ENCODE results near the gene CNNM4. TPM values are rescaled to one million over a fixed set of nuclear protein-coding genes. Genes with fewer than 3 reads are reported as not detected.
"Not testable (repeated sequence)": the region's sequence is repeated elsewhere in the genome, so short reads cannot be mapped to it uniquely, and the experiment has no call there.

Gene CNNM4
- total RNA-seq, 1 experiment from 2014 or later = 4.3 TPM

GRCh38 chr2:96796497-96796896, 35.8 kb downstream of the CNNM4 start:
- not testable (repeated sequence) for H3K36me3 ChIP-seq; H3K4me3 ChIP-seq; DNase-seq; H3K9me3 ChIP-seq (replicated peaks); H3K27me3 ChIP-seq; H3K4me1 ChIP-seq; H3K27ac ChIP-seq

GRCh38 chr2:96797066-96797625, 36.4 kb downstream of the CNNM4 start:
- no peaks in the 10 kb centered on the region for H3K36me3 ChIP-seq
- DNase-seq = no peak
- no peaks in the 10 kb centered on the region for H3K4me1 ChIP-seq
- H3K27ac ChIP-seq = no peak overlapping the region
- no peaks in the 10 kb centered on the region for H3K9me3 ChIP-seq (replicated peaks)
- H3K4me3 ChIP-seq = no peak overlapping the region
- H3K27me3 ChIP-seq = no peaks in the 10 kb centered on the region

GRCh38 chr2:96798733-96799622, 38.3 kb downstream of the CNNM4 start:
- no peak for DNase-seq
- Histone ChIP-seq H3K4me1 (no peaks in the 10 kb centered on the region), H3K9me3 (replicated peaks) (no peaks in the 10 kb centered on the region), H3K27me3 (no peaks in the 10 kb centered on the region), H3K36me3 (no peaks in the 10 kb centered on the region), H3K4me3 (no peak overlapping the region), H3K27ac (no peak overlapping the region)

GRCh38 chr2:96799623-96799935, 38.9 kb downstream of the CNNM4 start:
- Histone ChIP-seq H3K9me3 (replicated peaks) (no peaks in the 10 kb centered on the region), H3K4me3 (no peak overlapping the region), H3K4me1 (no peaks in the 10 kb centered on the region), H3K27me3 (no peaks in the 10 kb centered on the region), H3K36me3 (no peaks in the 10 kb centered on the region), H3K27ac (no peak overlapping the region)
- DNase-seq = no peak

GRCh38 chr2:96800061-96801004, 39.6 kb downstream of the CNNM4 start:
- Histone ChIP-seq H3K4me1 (no peaks in the 10 kb centered on the region), H3K27me3 (no peaks in the 10 kb centered on the region), H3K9me3 (replicated peaks) (no peaks in the 10 kb centered on the region), H3K4me3 (no peak overlapping the region), H3K36me3 (no peaks in the 10 kb centered on the region; the same call in 1 of the 2 replicates), H3K27ac (no peak overlapping the region; the same call in 1 of the 2 replicates)
- DNase-seq = peak; percentile 20 to 57

- Histone ChIP-seq H3K4me3 (no peak overlapping the region), H3K9me3 (replicated peaks) (no peaks in the 10 kb centered on the region), H3K36me3 (no peaks in the 10 kb centered on the region; the same call in 1 of the 2 replicates), H3K4me1 (no peaks in the 10 kb centered on the region), H3K27me3 (no peaks in the 10 kb centered on the region), H3K27ac (peak overlapping the region; percentile 47)
- DNase-seq = peak; percentile 42 to 61
These were observed 40.5 kb downstream of the CNNM4 start for GRCh38 chr2:96801005-96801785.

- no peak overlapping the region for H3K4me3 ChIP-seq
These were observed 41.3 kb downstream of the CNNM4 start for GRCh38 chr2:96801786-96802595.

GRCh38 chr2:96802721-96803120, 42.0 kb downstream of the CNNM4 start:
- Histone ChIP-seq H3K4me1 (no peaks in the 10 kb centered on the region), H3K27me3 (no peaks in the 10 kb centered on the region), H3K36me3 (no peaks in the 10 kb centered on the region; the same call in 1 of the 2 replicates), H3K27ac (no peak overlapping the region), H3K4me3 (no peak overlapping the region), H3K9me3 (replicated peaks) (no peaks in the 10 kb centered on the region)
- DNase-seq = no peak

More at GRCh38 chr2:96801786-96802595, 41.3 kb downstream of the CNNM4 start:
- no peak for DNase-seq
- no peaks in the 10 kb centered on the region for H3K9me3 ChIP-seq (replicated peaks)
- H3K27ac ChIP-seq = peak overlapping the region; percentile 43
- no peaks in the 10 kb centered on the region for H3K4me1 ChIP-seq
- no peaks in the 10 kb centered on the region; the same call in 1 of the 2 replicates for H3K36me3 ChIP-seq
- no peaks in the 10 kb centered on the region for H3K27me3 ChIP-seq

- H3K9me3 ChIP-seq (replicated peaks) = no peaks in the 10 kb centered on the region
These were observed 44.3 kb downstream of the CNNM4 start for GRCh38 chr2:96804986-96805385.

GRCh38 chr2:96805946-96806345, 45.2 kb downstream of the CNNM4 start:
- not testable (repeated sequence) for H3K27ac ChIP-seq; DNase-seq; H3K36me3 ChIP-seq; H3K27me3 ChIP-seq; H3K4me3 ChIP-seq; H3K4me1 ChIP-seq; H3K9me3 ChIP-seq (replicated peaks)

More at GRCh38 chr2:96804986-96805385, 44.3 kb downstream of the CNNM4 start:
- no peaks in the 10 kb centered on the region for H3K4me1 ChIP-seq
- H3K27me3 ChIP-seq = no peaks in the 10 kb centered on the region
- no peak overlapping the region for H3K4me3 ChIP-seq
- H3K36me3 ChIP-seq = no peaks in the 10 kb centered on the region; the same call in 1 of the 2 replicates
- DNase-seq = no peak
- no peak overlapping the region for H3K27ac ChIP-seq

- Histone ChIP-seq H3K4me1 (no peaks in the 10 kb centered on the region; the same call in 1 of the 2 replicates), H3K9me3 (replicated peaks) (no peaks in the 10 kb centered on the region), H3K36me3 (no peaks in the 10 kb centered on the region; the same call in 1 of the 2 replicates), H3K27me3 (no peaks in the 10 kb centered on the region), H3K27ac (no peak overlapping the region), H3K4me3 (no peak overlapping the region)
- DNase-seq = no peak
These were observed 45.9 kb downstream of the CNNM4 start for GRCh38 chr2:96806468-96807126.

- Histone ChIP-seq H3K36me3 (no peaks in the 10 kb centered on the region; the same call in 1 of the 2 replicates), H3K9me3 (replicated peaks) (no peaks in the 10 kb centered on the region), H3K4me1 (peaks cover 5% of the 10 kb centered on the region), H3K27ac (no peak overlapping the region), H3K27me3 (no peaks in the 10 kb centered on the region), H3K4me3 (no peak overlapping the region)
- DNase-seq = no peak
These were observed 46.4 kb downstream of the CNNM4 start for GRCh38 chr2:96807127-96807471.

GRCh38 chr2:96808176-96808837, 47.6 kb downstream of the CNNM4 start:
- no peak for DNase-seq
- no peaks in the 10 kb centered on the region; the same call in 1 of the 2 replicates for H3K36me3 ChIP-seq
- H3K4me3 ChIP-seq = no peak overlapping the region
- no peak overlapping the region for H3K27ac ChIP-seq
- peaks cover 5% of the 10 kb centered on the region for H3K4me1 ChIP-seq
- H3K9me3 ChIP-seq (replicated peaks) = no peaks in the 10 kb centered on the region
- H3K27me3 ChIP-seq = no peaks in the 10 kb centered on the region

Data from SJCRH30 (cell line).